ENCODE measurements around the gene CRNKL1.
"Not testable (repeated sequence)": the region's sequence is repeated elsewhere in the genome, so short reads cannot be mapped to it uniquely, and the experiment has no call there.

Gene CRNKL1

GRCh38 chr20:20005342-20005741 lies 46.9 kb downstream of the CRNKL1 start:
- peaks cover 7 to 31% (median 24%) of the 10 kb centered on the region in 11 experiments; a peak in 21 of 22 replicates for H3K36me3 ChIP-seq
- no peaks in the 10 kb centered on the region for H4K20me1 ChIP-seq
- H3K9me3 ChIP-seq (replicated peaks in 1 of 11): no peaks in the 10 kb centered on the region
- no peak overlapping the region; a peak in 1 of 20 replicates for H3K4me3 ChIP-seq
- H3K27me3 ChIP-seq: no peaks in the 10 kb centered on the region
- peaks cover 70 to 98% (median 90%) of the 10 kb centered on the region in 10 experiments for H3K4me1 ChIP-seq
- peak overlapping the region; percentile 88 to 97 (median 94); a peak in 21 of 22 replicates for H3K27ac ChIP-seq
- TF ChIP-seq Cebpa-rat (IDR thresholded peaks at IDR 0.05): no peak
- H3K4me2 ChIP-seq: peak overlapping the region; percentile 78 to 97 (median 91)
- H3K9ac ChIP-seq: peak overlapping the region in 9 of 11 experiments; percentile 1 to 93 (median 82); a peak in 9 of 22 replicates

GRCh38 chr20:20003955-20004322 lies 48.3 kb downstream of the CRNKL1 start:
- not testable (repeated sequence) for H3K27me3 ChIP-seq; H4K20me1 ChIP-seq; H3K9me3 ChIP-seq (replicated peaks in 1 of 11)
- Histone ChIP-seq H3K9ac (peak overlapping the region; percentile 71 to 93 (median 82)), H3K27ac (peak overlapping the region; percentile 88 to 97 (median 94)), H3K4me1 (peaks cover 70 to 98% (median 90%) of the 10 kb centered on the region in 10 experiments), H3K4me2 (peak overlapping the region; percentile 78 to 97 (median 91)), H3K4me3 (peak overlapping the region; percentile 5 to 49 (median 35); a peak in 13 of 20 replicates), H3K36me3 (peaks cover 7 to 45% (median 37%) of the 10 kb centered on the region in 11 experiments; a peak in 21 of 22 replicates)

GRCh38 chr20:20003031-20003954 lies 49.0 kb downstream of the CRNKL1 start:
- no peaks in the 10 kb centered on the region for H4K20me1 ChIP-seq
- peaks cover 7 to 52% (median 43%) of the 10 kb centered on the region in 11 experiments; a peak in 21 of 22 replicates for H3K36me3 ChIP-seq
- H3K9ac ChIP-seq: peak overlapping the region; percentile 71 to 93 (median 82)
- H3K4me3 ChIP-seq: peak overlapping the region; percentile 5 to 49 (median 35); a peak in 13 of 20 replicates
- no peaks in the 10 kb centered on the region for H3K9me3 ChIP-seq (replicated peaks in 1 of 11)
- peak overlapping the region; percentile 78 to 97 (median 91) for H3K4me2 ChIP-seq
- peaks cover 70 to 98% (median 90%) of the 10 kb centered on the region in 10 experiments for H3K4me1 ChIP-seq
- TF ChIP-seq Cebpa-rat (IDR thresholded peaks at IDR 0.05): peak; percentile 85 to 99 (median 93)
- H3K27me3 ChIP-seq: no peaks in the 10 kb centered on the region
- peak overlapping the region; percentile 88 to 97 (median 94) for H3K27ac ChIP-seq

GRCh38 chr20:20002101-20002998 lies 49.9 kb downstream of the CRNKL1 start:
- peaks cover 79 to 98% (median 91%) of the 10 kb centered on the region in 10 experiments for H3K4me1 ChIP-seq
- H3K4me3 ChIP-seq: peak overlapping the region in 7 of 10 experiments; percentile 6 to 33 (median 19); a peak in 6 of 20 replicates
- no peaks in the 10 kb centered on the region for H3K27me3 ChIP-seq
- TF ChIP-seq Cebpa-rat (IDR thresholded peaks at IDR 0.05): no peak
- H3K36me3 ChIP-seq: peaks cover 7 to 61% (median 52%) of the 10 kb centered on the region in 11 experiments; a peak in 21 of 22 replicates
- peak overlapping the region; percentile 88 to 97 (median 94) for H3K27ac ChIP-seq
- peak overlapping the region; percentile 71 to 93 (median 82) for H3K9ac ChIP-seq
- no peaks in the 10 kb centered on the region for H3K9me3 ChIP-seq (replicated peaks in 1 of 11)
- no peaks in the 10 kb centered on the region for H4K20me1 ChIP-seq
- H3K4me2 ChIP-seq: peak overlapping the region; percentile 78 to 97 (median 90)

GRCh38 chr20:20000211-20000968 lies 51.9 kb downstream of the CRNKL1 start:
- Histone ChIP-seq H3K4me2 (peak overlapping the region; percentile 71 to 97 (median 90)), H3K27me3 (no peaks in the 10 kb centered on the region), H3K4me1 (peaks cover 95 to 100% (median 99%) of the 10 kb centered on the region in 10 experiments), H4K20me1 (no peaks in the 10 kb centered on the region), H3K4me3 (peak overlapping the region in 3 of 10 experiments; percentile 5 to 20 (median 17); a peak in 3 of 20 replicates), H3K9me3 (replicated peaks in 1 of 11) (no peaks in the 10 kb centered on the region), H3K36me3 (peaks cover 7 to 81% (median 71%) of the 10 kb centered on the region in 11 experiments; a peak in 21 of 22 replicates), H3K27ac (peak overlapping the region; percentile 13 to 97 (median 94); a peak in 21 of 22 replicates), H3K9ac (peak overlapping the region in 7 of 11 experiments; percentile 4 to 89 (median 49); a peak in 8 of 22 replicates)
- no peak for TF ChIP-seq Cebpa-rat (IDR thresholded peaks at IDR 0.05)

GRCh38 chr20:19998990-19999705 lies 53.1 kb downstream of the CRNKL1 start:
- Histone ChIP-seq H3K9me3 (replicated peaks in 1 of 11) (no peaks in the 10 kb centered on the region), H3K27me3 (no peaks in the 10 kb centered on the region), H3K4me3 (peak overlapping the region in 2 of 10 experiments; percentile 14 to 16; a peak in 3 of 20 replicates), H3K4me1 (peaks cover 95 to 100% (median 99%) of the 10 kb centered on the region in 10 experiments), H3K9ac (peak overlapping the region in 7 of 11 experiments; percentile 3 to 77 (median 48); a peak in 11 of 22 replicates), H4K20me1 (peaks cover 0 to 12% (median 9%) of the 10 kb centered on the region in 11 experiments; a peak in 15 of 22 replicates), H3K36me3 (peaks cover 7 to 86% (median 80%) of the 10 kb centered on the region in 11 experiments; a peak in 21 of 22 replicates), H3K4me2 (peak overlapping the region; percentile 71 to 97 (median 90)), H3K27ac (peak overlapping the region; percentile 12 to 97 (median 94); a peak in 20 of 22 replicates)
- TF ChIP-seq Cebpa-rat (IDR thresholded peaks at IDR 0.05): no peak

- Histone ChIP-seq H3K27ac (peak overlapping the region; percentile 71 to 97 (median 78)), H4K20me1 (peaks cover 0 to 35% (median 31%) of the 10 kb centered on the region in 11 experiments; a peak in 19 of 22 replicates), H3K9ac (peak overlapping the region; percentile 59 to 77 (median 70)), H3K4me3 (peak overlapping the region in 9 of 10 experiments; percentile 9 to 45 (median 35); a peak in 13 of 20 replicates), H3K4me1 (peaks cover 90 to 100% (median 100%) of the 10 kb centered on the region in 10 experiments), H3K36me3 (peaks cover 7 to 100% (median 96%) of the 10 kb centered on the region in 11 experiments; a peak in 21 of 22 replicates), H3K9me3 (replicated peaks in 1 of 11) (no peaks in the 10 kb centered on the region), H3K27me3 (no peaks in the 10 kb centered on the region), H3K4me2 (peak overlapping the region; percentile 71 to 97 (median 90))
- TF ChIP-seq Cebpa-rat (IDR thresholded peaks at IDR 0.05): no peak
Observed at GRCh38 chr20:19996917-19997316, 55.3 kb downstream of the CRNKL1 start.

Data from BLaER1 treated with 17β-estradiol and CSF1 and Interleukin-3, amounts not matched to agents 10 nM and 100 nM (cell line).